GM12801 (cell line): ENCODE measurements around the gene CLDN2.

Experiments used
- TF ChIP-seq, protein P1 (sequence below): IDR thresholded peaks from one replicate; pipeline ENCODE4 v1.5.1; 2011; ENCODE audit warnings: control low read depth; ENCODE audit not compliant: insufficient read length; ENCODE audit errors: extremely low read depth

The CLDN2 gene, protein sequence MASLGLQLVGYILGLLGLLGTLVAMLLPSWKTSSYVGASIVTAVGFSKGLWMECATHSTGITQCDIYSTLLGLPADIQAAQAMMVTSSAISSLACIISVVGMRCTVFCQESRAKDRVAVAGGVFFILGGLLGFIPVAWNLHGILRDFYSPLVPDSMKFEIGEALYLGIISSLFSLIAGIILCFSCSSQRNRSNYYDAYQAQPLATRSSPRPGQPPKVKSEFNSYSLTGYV

DNA sequence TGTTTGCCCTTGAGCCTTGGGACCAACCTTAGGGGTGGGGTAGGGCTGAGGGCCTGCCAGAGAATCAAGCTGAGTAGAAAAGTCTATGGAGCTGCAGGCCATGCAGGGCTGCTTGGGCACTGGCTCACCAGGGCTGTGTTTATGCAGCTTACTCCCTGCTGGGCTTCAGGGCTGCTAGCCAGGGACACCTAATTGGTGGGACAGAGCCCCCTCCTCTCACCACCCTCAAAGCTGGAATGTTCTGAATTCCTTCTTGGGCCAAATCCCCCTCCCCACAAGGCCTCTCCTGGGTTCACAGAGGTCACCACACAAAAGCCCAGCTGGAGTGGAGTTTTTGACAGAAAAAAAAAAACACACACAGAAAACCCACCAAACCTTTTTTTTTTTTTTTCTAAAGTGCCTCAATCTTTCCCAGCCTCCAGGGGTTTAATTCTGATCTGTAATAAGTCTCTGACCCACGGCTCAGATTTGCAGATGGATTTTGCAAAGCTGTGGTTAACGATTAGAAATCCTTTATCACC, at the start of gene CLDN2:
CLDN2 (plus strand) TSS at position 471 of the 521 bp plus-strand sequence. CDS start 7,827 bp downstream, outside the sequence.
- TF ChIP-seq, protein P1, sequence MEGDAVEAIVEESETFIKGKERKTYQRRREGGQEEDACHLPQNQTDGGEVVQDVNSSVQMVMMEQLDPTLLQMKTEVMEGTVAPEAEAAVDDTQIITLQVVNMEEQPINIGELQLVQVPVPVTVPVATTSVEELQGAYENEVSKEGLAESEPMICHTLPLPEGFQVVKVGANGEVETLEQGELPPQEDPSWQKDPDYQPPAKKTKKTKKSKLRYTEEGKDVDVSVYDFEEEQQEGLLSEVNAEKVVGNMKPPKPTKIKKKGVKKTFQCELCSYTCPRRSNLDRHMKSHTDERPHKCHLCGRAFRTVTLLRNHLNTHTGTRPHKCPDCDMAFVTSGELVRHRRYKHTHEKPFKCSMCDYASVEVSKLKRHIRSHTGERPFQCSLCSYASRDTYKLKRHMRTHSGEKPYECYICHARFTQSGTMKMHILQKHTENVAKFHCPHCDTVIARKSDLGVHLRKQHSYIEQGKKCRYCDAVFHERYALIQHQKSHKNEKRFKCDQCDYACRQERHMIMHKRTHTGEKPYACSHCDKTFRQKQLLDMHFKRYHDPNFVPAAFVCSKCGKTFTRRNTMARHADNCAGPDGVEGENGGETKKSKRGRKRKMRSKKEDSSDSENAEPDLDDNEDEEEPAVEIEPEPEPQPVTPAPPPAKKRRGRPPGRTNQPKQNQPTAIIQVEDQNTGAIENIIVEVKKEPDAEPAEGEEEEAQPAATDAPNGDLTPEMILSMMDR, result no peak

DNA sequence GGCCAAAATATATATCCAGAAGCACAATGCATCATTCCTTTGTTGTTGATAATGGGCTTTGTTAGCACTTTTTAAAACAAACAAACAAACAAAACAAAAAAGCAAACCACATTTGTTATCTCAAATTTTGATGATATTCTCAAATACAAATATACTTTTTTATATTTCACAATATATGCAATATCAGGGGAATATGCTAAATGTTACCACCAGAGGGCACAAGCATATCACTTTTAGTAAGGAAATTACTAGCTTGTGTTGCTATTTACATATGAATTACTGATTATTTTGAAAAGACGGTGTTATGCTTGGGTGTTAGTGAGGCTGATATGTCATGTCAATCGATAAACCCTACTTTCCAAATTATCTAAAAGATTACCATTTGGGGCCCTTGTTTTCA, 46.1 kb upstream of the CLDN2 start:
- TF ChIP-seq, protein P1, result no peak

DNA sequence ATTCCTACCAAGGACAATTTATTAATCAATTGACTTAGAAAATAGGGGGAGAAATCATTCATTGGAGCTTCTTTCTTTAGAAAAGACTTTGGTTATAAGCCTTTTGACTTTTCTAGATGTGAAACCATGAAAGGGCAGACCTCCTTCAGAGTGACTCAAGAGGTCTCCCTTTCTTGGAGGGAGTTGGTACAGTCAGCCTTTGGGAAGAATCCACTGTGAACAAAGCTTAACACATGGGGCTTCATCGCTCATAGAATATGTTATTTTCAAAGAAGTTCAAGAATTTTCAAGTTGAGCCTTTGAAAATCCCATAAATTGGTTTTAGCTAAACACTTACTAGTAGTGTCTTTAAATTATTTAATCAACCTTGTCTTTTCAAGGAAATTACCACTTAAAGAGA, 45.1 kb upstream of the CLDN2 start:
- TF ChIP-seq, protein P1, result no peak

DNA sequence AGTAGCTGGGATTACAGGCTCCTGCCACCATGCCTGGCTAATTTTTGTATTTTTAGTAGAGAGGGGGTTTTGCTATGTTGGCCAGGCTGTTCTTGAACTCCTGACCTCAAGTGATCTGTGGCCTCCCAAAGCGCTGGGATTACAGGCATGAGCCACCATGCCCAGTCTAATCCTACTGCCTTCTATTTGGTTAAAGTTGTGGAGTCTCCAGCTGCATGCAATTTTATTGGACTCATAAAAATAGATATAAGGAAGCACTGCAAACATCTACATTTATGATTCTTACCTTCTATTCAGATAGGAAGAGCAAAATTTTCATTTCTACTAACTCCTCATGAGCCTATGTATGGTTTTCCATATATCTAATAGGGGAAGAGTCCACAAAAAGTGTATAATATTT, 30.7 kb upstream of the CLDN2 start:
- TF ChIP-seq, protein P1, result no peak

DNA sequence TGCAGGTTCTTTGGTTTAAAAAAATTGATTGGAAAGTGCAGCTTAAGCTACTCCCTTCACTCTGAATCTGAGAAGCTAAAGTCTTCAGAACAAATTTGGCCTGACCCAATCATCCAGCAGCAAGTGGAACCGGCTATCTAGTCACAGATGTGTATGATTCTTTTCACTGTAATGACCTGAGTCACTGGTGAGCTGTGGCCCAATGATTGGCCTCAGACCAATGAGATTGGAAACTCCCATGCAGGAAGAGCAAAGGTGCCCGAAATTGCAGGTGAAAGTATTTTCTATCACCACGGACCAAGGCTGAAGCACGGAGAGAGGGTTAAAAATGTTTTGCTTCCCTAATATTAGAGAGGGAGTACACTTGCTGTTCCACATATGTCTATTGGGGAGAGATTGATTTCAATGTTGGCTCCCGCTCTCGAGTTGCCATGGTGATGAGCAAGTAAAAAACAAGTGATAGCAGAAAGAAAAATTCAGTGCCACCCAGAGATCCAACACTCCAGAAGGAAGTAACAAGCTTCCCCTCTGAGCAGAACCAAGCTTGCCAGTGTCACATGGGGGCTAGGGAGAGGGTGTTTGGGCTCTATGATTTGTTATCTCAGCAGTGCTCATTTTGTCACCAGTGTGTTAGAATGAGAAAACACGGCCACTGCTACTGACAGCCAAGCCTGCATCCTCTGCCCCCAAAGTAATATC, 28.3 kb upstream of the CLDN2 start:
- TF ChIP-seq, protein P1, result no peak

DNA sequence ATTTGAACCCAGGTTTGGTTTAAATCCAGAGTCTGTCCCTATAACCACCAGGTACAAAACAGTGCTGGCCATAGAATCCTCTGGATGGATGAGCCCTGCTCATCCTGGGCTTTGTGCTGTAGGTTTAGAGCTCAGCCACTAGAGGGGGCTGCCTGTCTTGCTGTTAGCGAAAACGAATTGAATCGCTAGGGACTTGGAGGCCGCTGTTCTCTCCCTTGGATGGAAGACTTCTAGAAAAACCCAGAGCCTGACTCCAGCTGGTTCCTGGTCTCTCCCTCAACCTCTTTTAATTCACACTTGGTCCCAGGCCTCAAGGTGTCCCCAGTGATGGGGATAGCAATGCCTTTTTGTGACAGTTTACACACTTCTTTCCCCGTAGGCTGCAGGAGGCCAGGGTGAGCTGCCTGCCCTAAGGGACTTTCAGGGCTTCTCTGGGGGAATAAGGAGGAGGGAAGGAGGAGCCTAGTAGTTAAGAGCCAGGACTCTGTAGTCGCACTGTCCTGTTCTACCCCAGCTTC, 25.8 kb upstream of the CLDN2 start:
- TF ChIP-seq, protein P1, result no peak

DNA sequence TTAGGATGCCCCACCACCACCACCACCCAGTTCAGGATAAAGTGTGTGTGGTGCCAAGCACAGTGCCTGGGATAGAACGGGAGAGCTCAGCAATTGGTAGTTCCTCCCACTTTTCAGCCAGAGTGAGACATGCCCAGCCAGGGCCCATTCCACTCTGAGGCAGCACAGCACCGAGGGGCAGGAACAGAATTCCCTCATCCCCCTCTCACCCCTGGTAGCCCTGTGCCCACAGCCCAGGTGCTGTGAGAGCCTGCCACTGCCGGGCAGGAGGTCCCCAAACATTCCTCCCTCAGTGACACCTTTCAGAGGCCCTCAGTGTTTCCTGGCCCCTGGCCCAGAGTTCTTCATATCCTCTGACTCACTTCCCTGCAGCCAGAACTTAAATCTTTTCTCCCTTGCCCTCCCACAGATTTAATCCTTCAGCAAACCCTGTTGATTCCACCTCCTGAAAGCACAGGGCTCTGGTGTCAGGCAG, 25.2 kb upstream of the CLDN2 start:
- TF ChIP-seq, protein P1, result no peak
